NCI-H146 treated with DMSO at 0.1 percent for 48 hours (cell line): ENCODE data around the gene IL1R2.
"Not testable (repeated sequence)": the region's sequence is repeated elsewhere in the genome, so short reads cannot be mapped to it uniquely, and the experiment has no call there.

Experiments
- DNase-seq: peaks from one replicate; lab custom pipeline; 2025; ENCODE audit not compliant: unreplicated experiment; lab: John Stamatoyannopoulos, UW

The IL1R2 gene

DNA sequence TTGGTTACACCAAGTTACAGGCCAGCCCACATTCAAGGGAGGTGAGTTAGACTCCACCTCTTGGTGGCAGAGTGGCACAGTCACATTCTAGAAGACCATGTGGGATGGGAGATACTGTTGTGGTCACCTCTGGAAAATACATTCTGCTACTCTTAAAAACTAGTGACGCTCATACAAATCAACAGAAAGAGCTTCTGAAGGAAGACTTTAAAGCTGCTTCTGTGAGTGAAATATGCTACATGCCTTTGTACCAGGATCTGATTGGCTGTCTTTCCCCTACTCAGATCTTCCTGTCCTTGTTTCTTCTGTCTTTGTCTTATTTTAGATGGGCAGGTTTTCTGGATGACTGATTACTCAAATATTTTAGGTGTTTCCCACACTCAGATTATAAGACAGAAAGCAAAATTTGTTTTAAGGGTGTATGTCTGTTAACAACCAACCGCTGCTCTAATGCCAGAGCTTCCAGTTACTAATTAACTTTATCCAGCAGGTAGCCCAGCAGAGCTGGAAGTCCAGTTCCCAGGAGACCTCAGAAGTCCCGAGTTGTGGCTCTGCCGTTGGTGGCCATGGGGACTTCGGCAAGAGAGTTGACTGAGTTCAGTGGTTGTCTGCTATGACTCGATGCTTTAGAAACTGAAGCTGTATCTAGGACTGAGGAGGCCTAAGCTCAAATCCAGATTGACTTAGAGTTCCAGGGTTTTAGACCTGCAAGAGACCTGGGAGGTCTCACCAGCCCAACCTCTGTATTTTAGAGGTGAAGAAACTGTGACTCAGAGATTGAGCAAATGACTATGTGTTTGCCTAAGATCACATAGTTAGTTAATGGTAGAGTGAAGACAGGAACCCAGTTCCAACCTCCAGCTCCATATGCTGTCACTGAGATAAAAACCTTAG, 7.4 kb downstream of the IL1R2 start:
- DNase-seq, result no peak

DNA sequence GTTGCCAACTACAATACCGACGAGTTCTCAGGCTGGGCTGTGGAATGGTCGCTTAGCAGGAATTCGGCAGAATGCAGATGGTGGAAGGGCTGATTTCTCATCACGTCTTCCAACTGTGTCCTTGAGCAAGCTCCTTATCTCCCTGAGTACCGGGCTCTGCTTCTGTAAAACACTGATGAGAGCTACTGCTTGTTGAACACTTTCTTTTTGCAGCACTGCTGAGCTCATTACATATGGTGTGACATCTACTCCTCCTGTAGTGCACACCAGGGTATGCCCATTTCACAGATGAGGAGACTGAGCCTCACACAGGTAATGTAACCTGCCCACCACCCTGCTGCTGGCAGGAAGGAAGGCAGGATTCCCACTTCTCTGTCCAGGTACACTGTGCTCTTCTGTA, 8.3 kb downstream of the IL1R2 start:
- no peak for DNase-seq

GRCh38 chr2:102000813-102001766, 9.3 kb downstream of the IL1R2 start:
- no peak for DNase-seq

- no peak for DNase-seq
Measured at GRCh38 chr2:102001767-102002142, 10.0 kb downstream of the IL1R2 start.

- DNase-seq, result no peak
Measured at GRCh38 chr2:102002228-102002627, 10.5 kb downstream of the IL1R2 start.

GRCh38 chr2:102002909-102003308, 11.1 kb downstream of the IL1R2 start:
- not testable (repeated sequence) for DNase-seq

- no peak for DNase-seq
Measured at GRCh38 chr2:102003696-102004095, 11.9 kb downstream of the IL1R2 start.

GRCh38 chr2:102004581-102004980, 12.8 kb downstream of the IL1R2 start:
- no peak for DNase-seq

DNA sequence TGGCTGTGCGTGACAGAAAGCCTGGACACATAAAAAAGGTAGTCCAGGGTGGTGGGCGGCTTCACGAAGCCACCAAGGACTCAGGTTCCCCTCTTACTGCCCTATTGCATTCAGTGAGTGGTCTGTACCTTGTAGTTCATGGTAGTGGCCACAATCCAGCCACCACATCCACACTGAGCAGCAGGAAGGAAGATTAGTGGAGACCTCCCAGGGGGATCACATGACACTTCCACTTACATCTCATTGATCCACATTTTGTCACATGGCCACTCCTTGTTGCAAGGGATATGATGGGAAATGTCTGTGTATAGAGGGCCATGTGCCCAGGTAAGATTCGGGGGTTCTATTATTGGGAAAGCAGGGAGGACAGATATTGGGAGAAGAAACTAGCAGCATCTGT, 13.7 kb downstream of the IL1R2 start:
- no peak for DNase-seq

- no peak for DNase-seq
Measured at GRCh38 chr2:102005989-102006885, 14.5 kb downstream of the IL1R2 start.

DNA sequence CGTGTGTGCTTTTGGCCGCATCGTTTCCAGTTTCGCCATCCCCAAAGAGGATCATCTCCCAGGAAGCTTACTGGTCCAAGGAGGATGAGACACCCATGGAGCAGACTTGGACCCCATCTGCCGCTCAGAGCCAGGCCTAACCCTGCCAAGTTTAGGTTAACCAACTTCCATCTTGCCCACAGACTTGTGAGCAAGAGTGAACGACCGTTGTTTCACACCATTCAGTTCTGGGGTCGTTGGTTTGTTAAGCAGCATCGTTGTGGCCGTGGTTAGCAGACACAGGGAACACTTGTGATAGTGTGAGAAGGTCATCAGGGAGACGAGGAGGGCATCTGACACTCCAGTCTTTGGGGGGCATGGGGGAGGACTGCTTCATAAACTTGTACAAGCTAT, 15.1 kb downstream of the IL1R2 start:
- DNase-seq, result no peak

DNA sequence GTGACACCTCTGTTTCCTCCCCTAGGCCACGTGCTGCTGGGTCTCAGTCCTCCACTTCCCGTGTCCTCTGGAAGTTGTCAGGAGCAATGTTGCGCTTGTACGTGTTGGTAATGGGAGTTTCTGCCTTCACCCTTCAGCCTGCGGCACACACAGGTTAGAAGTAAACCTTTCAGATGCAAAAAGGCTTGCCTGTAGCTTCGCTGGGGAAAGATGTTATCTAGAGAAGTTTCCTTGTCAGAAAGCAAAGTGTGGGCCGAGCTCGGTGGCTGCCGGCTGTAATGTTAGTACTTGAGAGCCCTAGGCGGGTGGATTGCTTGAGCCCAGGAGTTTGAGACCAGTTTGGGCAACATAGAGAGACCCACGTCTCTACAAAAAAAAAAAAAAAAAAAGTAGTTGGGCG, 16.7 kb downstream of the IL1R2 start:
- no peak for DNase-seq

- no peak for DNase-seq
Measured at GRCh38 chr2:102009557-102009956, 17.8 kb downstream of the IL1R2 start.

- no peak for DNase-seq
Measured at GRCh38 chr2:102010902-102011301, 19.1 kb downstream of the IL1R2 start.

- DNase-seq, result no peak
Measured at GRCh38 chr2:102012061-102012614, 20.4 kb downstream of the IL1R2 start.

GRCh38 chr2:102013206-102014040, 21.7 kb downstream of the IL1R2 start:
- DNase-seq, result no peak

- no peak for DNase-seq
Measured at GRCh38 chr2:102014041-102014345, 22.2 kb downstream of the IL1R2 start.

DNA sequence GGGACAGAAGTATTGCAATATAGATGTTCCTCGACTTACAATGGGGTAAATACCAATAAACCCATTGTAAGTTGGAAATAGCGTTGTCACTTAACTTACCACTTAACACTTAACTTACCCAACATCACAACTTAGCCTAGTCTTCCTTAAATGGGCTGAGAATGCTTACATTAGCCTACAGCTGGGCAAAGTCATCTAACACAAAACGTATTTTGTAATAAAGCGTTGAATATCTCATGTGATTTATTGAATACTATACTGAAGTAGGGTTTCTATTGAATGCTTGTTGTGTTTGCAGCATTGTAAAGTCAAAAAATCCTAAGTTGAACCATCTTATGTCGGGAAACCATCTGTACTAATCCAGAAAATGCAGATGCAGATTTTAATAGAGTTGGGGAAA, 23.6 kb downstream of the IL1R2 start:
- no peak for DNase-seq

DNA sequence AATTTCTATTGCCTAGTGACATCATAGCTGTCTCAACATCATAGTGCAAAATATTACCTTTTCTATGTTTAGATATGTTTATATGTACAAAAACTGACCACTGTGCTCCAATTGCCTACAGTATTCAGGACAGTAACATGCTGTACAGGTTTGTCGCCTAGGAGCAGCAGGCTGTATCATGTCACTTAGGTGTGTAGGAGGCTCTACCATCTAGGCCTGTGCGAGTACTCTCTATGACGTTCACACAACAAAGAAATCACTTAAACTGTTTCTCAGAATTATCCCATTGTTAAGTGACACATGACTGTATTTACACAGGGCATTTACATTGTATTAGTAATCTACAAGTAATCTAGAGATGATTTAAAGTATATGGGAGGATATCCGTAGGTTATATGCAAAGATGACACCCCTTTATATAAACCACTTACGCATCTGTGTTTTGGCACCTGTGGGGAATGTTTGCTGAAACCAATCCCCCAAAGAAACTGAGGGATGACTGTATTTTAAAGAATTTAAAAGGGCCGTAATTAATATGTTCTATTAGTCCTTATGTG, 24.7 kb downstream of the IL1R2 start:
- no peak for DNase-seq
